ENCODE results near the gene MYO5A. TPM values are rescaled to one million over a fixed set of nuclear protein-coding genes. Genes with fewer than 3 reads are reported as not detected.

The MYO5A gene
- total and polyA plus RNA-seq, 9 of the 15 experiments (the other 6 are each of a cell fraction or from before 2014, with no cell fraction given) = 0.03 to 0.82 (median 0.40) TPM

DNA sequence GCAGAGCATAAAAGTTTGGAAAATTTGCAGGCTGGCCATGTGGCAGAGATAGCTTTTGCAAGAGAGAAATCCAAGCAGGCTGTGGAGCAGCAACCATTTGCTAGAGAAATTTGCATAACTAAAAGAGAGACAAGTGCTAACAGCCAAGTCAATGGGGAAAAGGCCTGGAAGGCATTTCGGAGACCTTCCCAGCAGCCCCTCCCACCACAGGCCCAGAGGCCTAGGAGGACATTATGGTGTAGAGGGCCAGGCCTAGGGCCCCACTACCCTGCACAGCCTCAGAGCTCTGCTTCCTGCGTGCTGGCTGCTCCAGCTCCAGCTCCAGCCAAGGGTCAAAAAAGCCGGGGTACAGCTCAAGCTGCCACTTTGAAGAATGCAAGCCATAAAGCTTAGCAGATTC, 82.7 kb downstream of the MYO5A start:
- H3K27me3 ChIP-seq (ENCODE audit: control insufficient read depth in 2 of 2, insufficient read depth in 2 of 2, low read length in 2 of 2) = no peaks in the 10 kb centered on the region
- FAIRE-seq = no peak
- no peaks in the 10 kb centered on the region for H3K9me1 ChIP-seq (ENCODE audit: control insufficient read depth, insufficient read depth, low read length)
- H3K9me3 ChIP-seq (replicated peaks; ENCODE audit: control insufficient read depth, insufficient read depth, low read depth, low read length) = no peaks in the 10 kb centered on the region
- H3K9ac ChIP-seq (ENCODE audit: insufficient read depth in 1 of 2, low read depth in 2 of 2, low read length in 2 of 2) = no peak overlapping the region
- no peak for DNase-seq (ENCODE audit: extremely low read depth in 1 of 4, low spot score in 3 of 4)
- no peak overlapping the region for H3K4me2 ChIP-seq (ENCODE audit: insufficient read depth, low read length)
- ATAC-seq = no peak
- no peak overlapping the region for H2AFZ ChIP-seq (ENCODE audit: low read depth, low read length)
- intact Hi-C loops (cut with micrococcal nuclease) = no loop called here
- no peaks in the 10 kb centered on the region for H3K36me3 ChIP-seq (ENCODE audit: control insufficient read depth, insufficient read depth, low read length)
- ChIA-PET POLR2A (no interaction called here), CTCF (ENCODE audit: low intra/inter-chr PET ratio) (no interaction called here)
- no peaks in the 10 kb centered on the region for H3K79me2 ChIP-seq (ENCODE audit: control insufficient read depth, insufficient read depth, low read length)
- no peak overlapping the region for H3K4me3 ChIP-seq
- H3K27ac ChIP-seq (ENCODE audit: extremely low read depth, low read depth, low read length) = no peak overlapping the region; the same call in 2 of the 3 replicates
- in situ Hi-C loops (cut with MboI) = no loop called here
- 3% methylated on average over 3 of the region's 3 CpGs for WGBS (ENCODE audit: insufficient coverage, low coverage, missing lambda C conversion rate)
- BruUV-seq (replicated peaks) = no TSS peak
- no peaks in the 10 kb centered on the region for H3K4me1 ChIP-seq (replicated peaks in 1 of 2; ENCODE audit: control insufficient read depth in 2 of 2, insufficient read depth in 2 of 2, low read length in 2 of 2)
- H4K20me1 ChIP-seq (replicated peaks; ENCODE audit: control insufficient read depth, insufficient read depth, low read length) = no peaks in the 10 kb centered on the region
- TF ChIP-seq MYBL2 (IDR thresholded peaks at IDR 0.05; ENCODE audit: low read depth) (no peak), MYBL2 (CRISPR knock-in tag; IDR thresholded peaks at IDR 0.05; ENCODE audit: borderline replicate concordance) (no peak), NELFE (IDR thresholded peaks at IDR 0.05; ENCODE audit: insufficient read depth, insufficient read length) (no peak), ZNF436 (CRISPR knock-in tag; IDR thresholded peaks at IDR 0.05) (no peak), FOS (IDR thresholded peaks at IDR 0.05; ENCODE audit: extremely low read depth, insufficient read length) (no peak), PHTF2 (CRISPR knock-in tag; IDR thresholded peaks at IDR 0.05) (no peak), SAP30 (IDR thresholded peaks at IDR 0.05; ENCODE audit: borderline replicate concordance, insufficient read depth, low read depth, low read length, poor library complexity, severe bottlenecking) (no peak), YY1 (IDR thresholded peaks at IDR 0.05; ENCODE audit: borderline replicate concordance in 1 of 3, control insufficient read depth in 1 of 3, extremely low read depth in 1 of 3, insufficient read depth in 3 of 3, insufficient read length in 1 of 3, insufficient replicate concordance in 2 of 3, low read depth in 1 of 3, low read length in 2 of 3) (no peak), ZNF146 (CRISPR knock-in tag; IDR thresholded peaks at IDR 0.05; ENCODE audit: unreplicated experiment) (no peak), TAF7 (tag; IDR thresholded peaks at IDR 0.05) (no peak), ZNF583 (CRISPR knock-in tag; IDR thresholded peaks at IDR 0.05) (no peak), ESRRA (IDR thresholded peaks at IDR 0.05; ENCODE audit: borderline replicate concordance, low read depth) (no peak), SETDB1 (IDR thresholded peaks at IDR 0.05; ENCODE audit: low read length) (no peak), CBFA2T2 (conservative IDR thresholded peaks at IDR 0.05) (no peak)
- TF ChIP-seq, protein P1, sequence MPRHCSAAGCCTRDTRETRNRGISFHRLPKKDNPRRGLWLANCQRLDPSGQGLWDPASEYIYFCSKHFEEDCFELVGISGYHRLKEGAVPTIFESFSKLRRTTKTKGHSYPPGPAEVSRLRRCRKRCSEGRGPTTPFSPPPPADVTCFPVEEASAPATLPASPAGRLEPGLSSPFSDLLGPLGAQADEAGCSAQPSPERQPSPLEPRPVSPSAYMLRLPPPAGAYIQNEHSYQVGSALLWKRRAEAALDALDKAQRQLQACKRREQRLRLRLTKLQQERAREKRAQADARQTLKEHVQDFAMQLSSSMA (CRISPR knock-in tag; IDR thresholded peaks at IDR 0.05) = no peak
- TF ChIP-seq, protein P2, sequence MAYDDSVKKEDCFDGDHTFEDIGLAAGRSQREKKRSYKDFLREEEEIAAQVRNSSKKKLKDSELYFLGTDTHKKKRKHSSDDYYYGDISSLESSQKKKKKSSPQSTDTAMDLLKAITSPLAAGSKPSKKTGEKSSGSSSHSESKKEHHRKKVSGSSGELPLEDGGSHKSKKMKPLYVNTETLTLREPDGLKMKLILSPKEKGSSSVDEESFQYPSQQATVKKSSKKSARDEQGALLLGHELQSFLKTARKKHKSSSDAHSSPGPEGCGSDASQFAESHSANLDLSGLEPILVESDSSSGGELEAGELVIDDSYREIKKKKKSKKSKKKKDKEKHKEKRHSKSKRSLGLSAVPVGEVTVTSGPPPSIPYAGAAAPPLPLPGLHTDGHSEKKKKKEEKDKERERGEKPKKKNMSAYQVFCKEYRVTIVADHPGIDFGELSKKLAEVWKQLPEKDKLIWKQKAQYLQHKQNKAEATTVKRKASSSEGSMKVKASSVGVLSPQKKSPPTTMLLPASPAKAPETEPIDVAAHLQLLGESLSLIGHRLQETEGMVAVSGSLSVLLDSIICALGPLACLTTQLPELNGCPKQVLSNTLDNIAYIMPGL (CRISPR knock-in tag; IDR thresholded peaks at IDR 0.05) = no peak
- TF ChIP-seq, protein P3, sequence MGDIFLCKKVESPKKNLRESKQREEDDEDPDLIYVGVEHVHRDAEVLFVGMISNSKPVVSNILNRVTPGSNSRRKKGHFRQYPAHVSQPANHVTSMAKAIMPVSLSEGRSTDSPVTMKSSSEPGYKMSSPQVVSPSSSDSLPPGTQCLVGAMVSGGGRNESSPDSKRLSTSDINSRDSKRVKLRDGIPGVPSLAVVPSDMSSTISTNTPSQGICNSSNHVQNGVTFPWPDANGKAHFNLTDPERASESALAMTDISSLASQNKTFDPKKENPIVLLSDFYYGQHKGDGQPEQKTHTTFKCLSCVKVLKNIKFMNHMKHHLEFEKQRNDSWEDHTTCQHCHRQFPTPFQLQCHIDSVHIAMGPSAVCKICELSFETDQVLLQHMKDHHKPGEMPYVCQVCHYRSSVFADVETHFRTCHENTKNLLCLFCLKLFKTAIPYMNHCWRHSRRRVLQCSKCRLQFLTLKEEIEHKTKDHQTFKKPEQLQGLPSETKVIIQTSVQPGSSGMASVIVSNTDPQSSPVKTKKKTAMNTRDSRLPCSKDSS (IDR thresholded peaks at IDR 0.05; ENCODE audit: low read depth, partially characterized antibody) = no peak
- TF ChIP-seq, protein P4, sequence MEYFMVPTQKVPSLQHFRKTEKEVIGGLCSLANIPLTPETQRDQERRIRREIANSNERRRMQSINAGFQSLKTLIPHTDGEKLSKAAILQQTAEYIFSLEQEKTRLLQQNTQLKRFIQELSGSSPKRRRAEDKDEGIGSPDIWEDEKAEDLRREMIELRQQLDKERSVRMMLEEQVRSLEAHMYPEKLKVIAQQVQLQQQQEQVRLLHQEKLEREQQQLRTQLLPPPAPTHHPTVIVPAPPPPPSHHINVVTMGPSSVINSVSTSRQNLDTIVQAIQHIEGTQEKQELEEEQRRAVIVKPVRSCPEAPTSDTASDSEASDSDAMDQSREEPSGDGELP (CRISPR knock-in tag; IDR thresholded peaks at IDR 0.05; ENCODE audit: borderline replicate concordance) = no peak

Measured in K562 (cell line).